T47D (cell line): ENCODE results near the gene HMGCS2.

Source experiments
- DNase-seq, 2 experiments: peaks; one replicate each; pipeline versions ENCODE4 v3.0.0 to v3.0.0-alpha.2; 2011 to 2012; ENCODE audit warnings: low read depth in 1 of 2, low spot score in 1 of 2
- JUND ChIP-seq: IDR thresholded peaks from 2 replicates; pipeline ENCODE4 v1.6.1; 2012; ENCODE audit warnings: low read depth
- in situ Hi-C: cut with HindIII; loops from 2 replicates; pipeline ENCODE4 v1.10.0; 2016; ENCODE audit warnings: low sequenced_read_pairs, low pct_unique_long_range_greater_than_20kb

The HMGCS2 gene

DNA sequence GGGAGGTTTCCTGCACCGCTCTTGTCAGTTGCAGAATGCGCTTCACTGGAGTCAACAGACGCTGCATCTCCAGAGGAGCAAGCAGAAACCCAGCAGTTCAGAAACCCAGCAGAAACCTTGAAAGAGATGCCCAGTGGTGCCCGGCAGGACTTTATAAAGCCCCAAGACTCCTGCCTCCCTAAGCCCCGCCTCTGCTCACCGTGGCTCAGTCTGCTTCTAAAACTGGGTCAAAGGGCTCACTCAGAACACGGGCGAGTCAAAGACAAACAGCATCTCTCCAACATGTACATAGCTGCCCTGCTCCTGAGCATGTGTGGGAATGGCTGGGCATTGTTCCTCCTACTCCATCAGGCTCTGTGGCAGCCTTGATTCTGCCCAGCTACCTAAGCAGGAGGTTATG, at the start of gene HMGCS2:
TSS of gene HMGCS2 (minus strand) at position 128 of the 400 bp plus-strand sequence. CDS start at position 67, 61 bp downstream.
- DNase-seq = no peak
- in situ Hi-C loops = no loop called here
- TF ChIP-seq JUND = no peak

DNA sequence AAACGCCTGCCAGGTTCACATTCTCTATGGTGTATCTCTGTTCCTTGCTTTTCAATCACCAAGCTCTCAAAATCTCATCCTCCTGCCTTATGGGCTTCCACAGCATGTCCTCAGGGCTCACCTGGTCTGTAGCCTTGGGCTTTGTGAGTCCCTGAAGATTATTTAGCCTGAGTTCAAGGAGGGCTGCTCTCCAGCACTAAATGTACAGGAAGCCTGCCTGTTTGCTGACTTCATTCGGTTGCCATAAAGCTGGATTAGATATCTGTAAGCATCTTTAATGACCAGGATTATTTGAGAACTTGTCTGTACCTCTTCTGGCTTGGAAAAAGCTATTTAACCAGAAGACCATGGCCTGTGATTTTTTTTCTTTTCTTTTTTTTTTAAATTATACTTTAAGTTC, 49.5 kb upstream of the HMGCS2 start:
- no peak for DNase-seq
- no peak for TF ChIP-seq JUND
- in situ Hi-C loops = no loop called here

DNA sequence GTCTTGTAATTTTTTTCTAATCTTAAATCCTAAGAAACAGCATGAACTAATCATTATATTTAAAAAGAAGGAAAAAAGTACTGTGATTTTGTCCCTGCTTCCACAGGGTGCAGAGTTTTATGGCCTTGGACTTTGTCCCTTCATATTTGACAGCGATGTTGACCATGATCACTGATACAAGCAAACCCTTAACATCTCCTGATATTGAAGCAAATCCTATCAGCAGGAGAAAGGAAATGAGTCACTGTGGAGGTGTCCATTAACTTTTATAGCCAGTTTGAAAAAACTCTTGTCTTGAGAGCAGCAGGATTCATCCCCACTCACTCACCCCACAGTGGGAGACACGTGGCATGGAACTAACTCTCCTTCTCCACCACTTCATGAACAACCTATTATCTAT, 47.7 kb upstream of the HMGCS2 start:
- no peak for DNase-seq
- in situ Hi-C loops = no loop called here
- TF ChIP-seq JUND = no peak

DNA sequence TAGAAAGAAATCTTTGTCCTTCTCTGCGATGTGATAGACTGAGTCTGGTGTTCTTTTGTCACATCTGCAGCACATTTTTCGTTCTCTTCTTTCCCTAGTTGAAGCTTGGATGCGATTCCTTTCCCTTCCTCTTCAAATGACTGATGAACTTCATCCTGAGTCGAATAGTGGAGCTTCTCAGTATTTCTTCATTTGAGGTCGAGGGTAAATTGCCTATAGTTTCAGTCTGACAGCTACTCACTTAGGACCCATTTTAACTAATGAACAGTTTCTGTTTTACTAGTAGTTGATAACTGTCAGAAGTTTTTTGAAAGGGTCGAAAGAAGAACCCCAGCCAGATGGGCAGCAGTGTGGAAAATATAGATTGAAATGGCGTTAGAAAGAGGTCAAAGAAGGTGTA, 47.2 kb upstream of the HMGCS2 start:
- DNase-seq = no peak
- in situ Hi-C loops = no loop called here
- no peak for TF ChIP-seq JUND

DNA sequence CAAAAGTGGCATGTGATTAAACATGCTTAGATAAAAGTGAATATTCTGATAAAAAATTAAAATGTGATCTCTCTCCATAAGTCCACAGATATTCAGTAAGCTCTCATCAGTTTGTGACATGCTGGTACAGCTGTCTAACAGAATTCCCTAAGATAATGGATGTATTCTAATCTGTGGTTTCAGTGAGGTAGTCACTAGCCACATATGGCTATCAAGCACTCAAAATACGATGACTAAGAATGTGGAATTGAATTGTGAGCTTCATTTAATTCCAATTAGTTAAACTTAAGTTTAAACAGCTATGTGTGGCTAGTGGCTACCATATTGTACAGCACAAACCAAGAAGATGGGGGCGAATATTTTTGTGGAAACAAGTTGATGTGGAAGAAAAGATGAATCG, 46.7 kb upstream of the HMGCS2 start:
- in situ Hi-C loops = no loop called here
- DNase-seq = no peak
- TF ChIP-seq JUND = no peak

DNA sequence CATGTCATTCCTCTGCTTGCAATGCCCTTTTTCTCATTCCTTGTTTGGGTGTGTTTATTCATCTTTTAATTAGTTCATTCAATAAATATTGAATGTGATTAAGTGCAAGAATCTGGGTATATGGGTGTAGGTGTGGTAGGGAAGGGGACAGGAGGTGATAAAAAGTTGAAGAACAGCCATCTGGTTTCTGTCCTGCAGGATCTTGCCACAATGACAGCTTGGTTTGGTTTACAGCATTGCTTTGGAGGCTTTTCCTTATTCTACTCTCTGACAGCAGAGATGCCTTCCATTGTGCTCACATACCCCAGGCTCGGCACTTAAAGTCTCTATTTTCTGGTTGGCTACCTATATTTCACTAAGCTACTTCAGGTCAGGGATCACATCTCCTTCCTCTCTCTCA, 45.6 kb upstream of the HMGCS2 start:
- no peak for DNase-seq
- in situ Hi-C loops = no loop called here
- no peak for TF ChIP-seq JUND

DNA sequence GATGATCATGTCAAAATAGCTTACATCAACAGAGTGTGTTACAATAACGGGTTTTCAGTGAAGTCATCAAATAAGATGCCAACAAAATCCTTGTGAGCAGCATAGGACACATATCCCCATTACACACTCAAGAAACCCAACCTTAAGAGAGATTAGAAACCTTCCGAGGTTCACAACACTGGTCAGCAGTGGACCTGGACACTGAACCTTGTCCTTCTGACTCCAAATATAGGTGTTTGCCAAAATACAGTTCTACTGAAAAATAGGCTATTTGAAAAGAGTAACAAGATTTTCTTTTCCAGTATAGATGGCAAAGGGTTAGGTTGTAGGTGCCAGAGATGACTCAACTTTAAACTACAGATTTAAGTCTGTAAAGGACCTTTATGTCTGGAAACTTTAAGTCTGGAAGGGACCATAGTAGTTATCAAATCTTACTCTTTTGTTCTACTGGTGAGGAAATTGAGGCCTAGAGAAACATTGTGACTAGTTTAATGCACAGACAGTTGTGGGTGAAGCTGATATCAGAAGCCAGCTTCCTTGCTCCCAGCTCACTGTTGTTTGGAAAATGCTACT, 43.4 kb upstream of the HMGCS2 start:
- in situ Hi-C loops = no loop called here
- TF ChIP-seq JUND = no peak
- DNase-seq = no peak

DNA sequence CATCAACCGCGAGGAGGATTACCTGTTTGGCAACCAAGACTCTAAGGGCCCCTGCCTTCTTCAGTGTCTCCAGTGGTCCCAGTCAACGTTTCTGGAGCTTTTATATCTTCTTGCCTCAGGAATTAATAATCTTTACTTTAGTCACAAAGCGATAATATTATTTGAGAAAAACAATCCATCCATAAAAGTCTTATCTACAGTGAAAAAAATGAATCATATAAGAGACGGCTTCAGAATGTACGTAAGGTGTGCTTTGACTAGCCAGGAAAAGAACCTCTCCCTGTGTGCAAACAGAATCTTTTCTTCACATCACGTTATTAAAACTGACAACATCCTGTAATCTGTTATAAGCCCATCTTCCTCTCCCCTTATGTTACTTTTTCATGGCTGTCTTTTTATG, 42.7 kb upstream of the HMGCS2 start, which contains the start of gene REG4:
TSS of gene REG4 (minus strand) at position 74 of the 400 bp plus-strand sequence. CDS start 2,691 bp downstream, outside the sequence.
- in situ Hi-C loops = no loop called here
- no peak for TF ChIP-seq JUND
- no peak for DNase-seq

DNA sequence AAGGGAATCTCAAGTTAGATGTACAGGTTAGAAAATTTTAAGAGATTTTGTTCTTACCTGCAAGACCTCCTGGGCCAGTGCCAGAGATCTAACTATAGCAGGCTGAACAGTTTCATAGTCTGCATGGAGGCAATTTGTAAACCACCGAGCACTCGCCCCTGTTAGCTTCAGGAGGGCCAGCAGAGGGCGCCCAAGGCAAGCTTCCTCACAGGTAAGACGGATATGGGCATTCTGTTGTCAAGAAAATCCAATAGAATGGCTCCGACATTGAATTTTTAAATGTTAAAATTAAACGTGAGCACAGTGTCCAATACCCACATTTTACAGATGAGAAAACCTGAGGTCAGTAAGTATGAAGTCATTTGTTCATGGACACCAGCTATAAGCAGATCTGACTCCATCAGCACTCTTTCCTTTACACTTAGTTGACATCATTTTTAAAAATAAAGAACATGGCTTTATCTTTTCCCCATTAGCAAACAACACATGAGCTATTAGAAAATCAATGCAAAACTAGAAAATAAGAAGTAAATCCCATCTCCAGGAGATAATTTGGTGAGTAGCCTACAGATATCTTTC, 40.4 kb upstream of the HMGCS2 start:
- peak; percentile 26 to 73 for DNase-seq
- TF ChIP-seq JUND = no peak
- in situ Hi-C loops = no loop called here

DNA sequence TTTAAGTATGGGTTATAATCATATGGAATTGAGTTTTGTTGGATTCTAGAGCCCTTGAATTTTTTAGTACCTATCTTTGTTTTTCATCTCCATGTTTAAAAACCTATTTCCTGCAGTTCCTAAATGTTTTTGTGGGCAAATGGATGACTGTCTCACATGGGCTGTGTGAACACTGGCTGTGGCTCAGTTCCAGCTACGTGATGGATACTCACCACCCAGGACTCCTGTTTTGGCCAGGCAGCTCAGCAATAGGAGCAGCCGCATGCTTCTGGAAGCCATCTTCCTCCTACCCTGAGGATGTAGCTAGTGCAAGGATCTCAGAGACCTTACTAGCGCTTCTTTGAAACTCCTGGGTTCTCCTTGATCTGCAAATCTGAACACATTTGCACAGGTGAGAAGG, 39.8 kb upstream of the HMGCS2 start:
- TF ChIP-seq JUND = no peak
- in situ Hi-C loops = no loop called here
- no peak for DNase-seq

DNA sequence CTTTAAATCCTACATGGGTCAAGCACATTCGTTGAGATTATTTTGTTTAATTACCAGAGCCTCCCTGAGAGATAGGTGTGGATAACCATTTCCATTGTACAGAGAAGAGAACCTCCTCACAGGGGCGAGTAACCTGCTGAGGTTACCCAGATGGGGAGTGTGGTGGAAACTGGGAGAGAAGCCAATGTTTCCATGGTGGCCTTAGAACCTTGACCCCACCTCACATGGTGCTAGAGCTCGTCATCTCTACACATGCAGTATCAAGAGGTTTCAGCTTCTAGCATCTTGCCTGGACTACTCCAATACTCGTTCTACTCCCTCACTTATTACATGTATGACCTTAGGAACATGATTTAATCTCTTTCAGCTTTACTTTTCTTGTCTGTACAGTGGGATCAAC, 37.8 kb upstream of the HMGCS2 start:
- DNase-seq = no peak
- TF ChIP-seq JUND = no peak
- in situ Hi-C loops = no loop called here

DNA sequence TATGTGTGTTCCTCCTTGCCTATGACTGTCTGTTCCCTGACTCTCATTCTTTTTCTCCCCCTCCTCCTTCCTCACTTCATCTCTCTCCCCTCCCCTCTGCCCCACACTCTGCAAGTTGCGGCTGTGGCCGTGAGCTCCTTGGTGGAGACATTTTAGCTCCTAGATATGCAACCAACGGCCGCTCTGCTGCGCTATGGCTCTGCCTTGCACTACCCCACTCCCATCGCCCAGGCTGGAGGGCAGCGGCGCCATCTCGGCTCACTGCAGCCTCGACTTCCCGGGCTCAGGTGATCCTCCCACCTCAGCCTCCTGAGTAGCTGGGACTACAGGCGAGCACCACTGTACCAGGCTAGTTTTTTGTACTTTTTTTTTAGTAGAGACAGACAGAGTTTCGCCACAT, 37.0 kb upstream of the HMGCS2 start:
- DNase-seq = no peak
- TF ChIP-seq JUND = no peak
- in situ Hi-C loops = no loop called here

DNA sequence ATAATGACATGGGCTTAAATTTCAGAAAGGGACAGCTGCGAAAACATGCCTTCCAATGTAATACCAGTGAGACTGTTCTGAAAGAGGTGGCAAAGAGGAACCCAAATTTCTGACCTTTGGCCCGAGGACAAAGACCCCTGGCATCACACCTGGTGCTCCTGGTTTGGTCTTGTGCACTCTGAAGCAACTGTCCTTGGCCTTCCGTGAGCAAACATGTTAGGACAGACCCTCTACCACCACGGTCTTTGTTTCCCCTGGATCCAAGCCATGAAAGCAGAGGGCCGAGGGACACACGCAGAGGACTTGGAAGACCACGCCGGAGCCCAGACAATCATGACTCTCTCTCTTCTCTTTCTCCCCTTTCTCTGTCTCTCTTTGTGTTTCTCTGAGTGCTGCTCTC, 36.5 kb upstream of the HMGCS2 start:
- no peak for DNase-seq
- TF ChIP-seq JUND = no peak
- in situ Hi-C loops = no loop called here
